ENCODE results near the gene RAD18. TPM values are rescaled to one million over a fixed set of nuclear protein-coding genes. Genes with fewer than 3 reads are reported as not detected.

The RAD18 gene
- total RNA-seq, 1 experiment from 2014 or later, result 46.6 TPM

- Histone ChIP-seq H3K9ac (ENCODE audit: low read length) (no peak overlapping the region), H3K27me3 (ENCODE audit: low read length) (no peaks in the 10 kb centered on the region), H3K4me2 (ENCODE audit: low read length) (no peak overlapping the region), H3F3A (ENCODE audit: low read length, unreplicated experiment) (no peaks in the 10 kb centered on the region), H3K4me1 (ENCODE audit: insufficient read depth, low read length) (no peaks in the 10 kb centered on the region), H3K4me3 (ENCODE audit: low read length) (no peak overlapping the region), H3K27ac (ENCODE audit: low read length) (no peak overlapping the region), H2AFZ (ENCODE audit: low read length) (no peak overlapping the region), H3K9me2 (replicated peaks; ENCODE audit: low read length) (no peaks in the 10 kb centered on the region), H3K9me3 (ENCODE audit: low read length) (no peaks in the 10 kb centered on the region), H4K20me1 (ENCODE audit: low read length) (no peaks in the 10 kb centered on the region), H3K79me2 (ENCODE audit: low read length) (no peaks in the 10 kb centered on the region), H3K36me3 (ENCODE audit: low read depth, low read length) (no peaks in the 10 kb centered on the region)
- POLR2A ChIA-PET (ENCODE audit: unreplicated experiment), result no interaction called here
- BruUV-seq (replicated peaks), result no TSS peak
- intact Hi-C loops (cut with micrococcal nuclease), result no loop called here
- ATAC-seq (no peak), DNase-seq (no peak)
- CTCF ChIA-PET, result no interaction called here
- no peak for TF ChIP-seq CTCF (conservative IDR thresholded peaks at IDR 0.05; ENCODE audit: low read depth, low read length)
- no peak for TF ChIP-seq EZH2phosphoT487 (IDR thresholded peaks at IDR 0.05; ENCODE audit: borderline replicate concordance, low read length)
- TF ChIP-seq EZH2 (IDR thresholded peaks at IDR 0.05; ENCODE audit: low read length, unreplicated experiment), result no peak
These were observed 27.3 kb upstream of the RAD18 start for GRCh38 chr3:8990266-8991215.

- H3F3A ChIP-seq (ENCODE audit: low read length, unreplicated experiment), result no peaks in the 10 kb centered on the region
- ATAC-seq, result no peak
- TF ChIP-seq CTCF (conservative IDR thresholded peaks at IDR 0.05; ENCODE audit: low read depth, low read length) (no peak), EZH2phosphoT487 (IDR thresholded peaks at IDR 0.05; ENCODE audit: borderline replicate concordance, low read length) (no peak), EZH2 (IDR thresholded peaks at IDR 0.05; ENCODE audit: low read length, unreplicated experiment) (no peak)
- H3K36me3 ChIP-seq (ENCODE audit: low read depth, low read length), result no peaks in the 10 kb centered on the region
- no peaks in the 10 kb centered on the region for H3K9me2 ChIP-seq (replicated peaks; ENCODE audit: low read length)
- no peak overlapping the region for H2AFZ ChIP-seq (ENCODE audit: low read length)
- no peaks in the 10 kb centered on the region for H4K20me1 ChIP-seq (ENCODE audit: low read length)
- DNase-seq, result no peak
- no peaks in the 10 kb centered on the region for H3K4me1 ChIP-seq (ENCODE audit: insufficient read depth, low read length)
- no peak overlapping the region for H3K9ac ChIP-seq (ENCODE audit: low read length)
- ChIA-PET CTCF (interaction anchor here (1.9 kb wide), 1 partner anchor 314 kb away, joined by 16 read pairs; no protein-coding TSS in a partner anchor), POLR2A (ENCODE audit: unreplicated experiment) (no interaction called here)
- no peaks in the 10 kb centered on the region for H3K27me3 ChIP-seq (ENCODE audit: low read length)
- intact Hi-C loops (cut with micrococcal nuclease), result loop anchor here (1.0 kb wide), 3 partner anchors 78 to 313 kb away; no protein-coding TSS in a partner anchor
- H3K4me2 ChIP-seq (ENCODE audit: low read length), result no peak overlapping the region
- H3K9me3 ChIP-seq (ENCODE audit: low read length), result no peaks in the 10 kb centered on the region
- no peaks in the 10 kb centered on the region for H3K79me2 ChIP-seq (ENCODE audit: low read length)
- no TSS peak for BruUV-seq (replicated peaks)
- no peak overlapping the region for H3K4me3 ChIP-seq (ENCODE audit: low read length)
- H3K27ac ChIP-seq (ENCODE audit: low read length), result no peak overlapping the region
These were observed 25.7 kb upstream of the RAD18 start for GRCh38 chr3:8988791-8989558.

Data from PC-3 (cell line).